K562 (cell line): ENCODE data around the gene SRRM5.

Experiments used
- ARID3B ChIP-seq: fragments of 250-450 bp; sonication (Bioruptor Pico); IDR thresholded peaks from 2 replicates; pipeline ENCODE4 v1.4.0; 2020; ENCODE audit warnings: borderline replicate concordance
- GABPB1 ChIP-seq: sonication (generic); formaldehyde crosslinking; IDR thresholded peaks from 2 replicates; pipeline ENCODE4 v1.8.0; 2022; ENCODE audit warnings: mild to moderate bottlenecking, missing genetic modification reagents
- GTF2F1 ChIP-seq: IDR thresholded peaks from 2 replicates; pipeline ENCODE4 v1.6.1; 2011; ENCODE audit warnings: low read depth, low read length, improper control_type of control experiment
- HNRNPH1 ChIP-seq: fragments of 200-400 bp; formaldehyde crosslinking; optimal IDR thresholded peaks from 2 replicates; pipeline ENCODE3; 2017; ENCODE audit warnings: low read depth, mild to moderate bottlenecking, low read length, moderate library complexity
- KAT8 ChIP-seq: fragments of 450-650 bp; IDR thresholded peaks from 2 replicates; pipeline ENCODE4 v1.6.1; 2016; ENCODE audit warnings: low read depth, mild to moderate bottlenecking
- POLR2AphosphoS5 ChIP-seq: IDR thresholded peaks from 2 replicates; pipeline ENCODE4 v1.6.1; 2011; ENCODE audit warnings: mild to moderate bottlenecking, low read depth, low read length, moderate library complexity; ENCODE audit not compliant: control insufficient read depth, insufficient read depth
- SLC30A9 ChIP-seq: fragments of 250-450 bp; sonication (Bioruptor Pico); IDR thresholded peaks from 2 replicates; pipeline ENCODE4 v1.8.0; 2022; ENCODE audit warnings: mild to moderate bottlenecking, moderate library complexity
- SNAPC5 ChIP-seq: fragments of 250-450 bp; sonication (Bioruptor Pico); IDR thresholded peaks from 2 replicates; pipeline ENCODE4 v1.8.0; 2021; ENCODE audit warnings: moderate library complexity, mild to moderate bottlenecking, inconsistent platforms
- TAF15 ChIP-seq: fragments of 200-400 bp; formaldehyde crosslinking; IDR thresholded peaks from 2 replicates; pipeline ENCODE4 v1.6.1; 2017; ENCODE audit warnings: mild to moderate bottlenecking, low read depth, low read length, moderate library complexity
- ZNF232 ChIP-seq: sonication (generic); formaldehyde crosslinking; IDR thresholded peaks from 2 replicates; pipeline ENCODE4 v1.8.0; 2022; ENCODE audit warnings: mild to moderate bottlenecking, missing genetic modification reagents
- TF ChIP-seq, protein P1 (sequence below), 3 experiments: IDR thresholded peaks in 2 of 3; conservative IDR thresholded peaks in 1 of 3; 2 replicates each; pipeline ENCODE4 v1.5.1; 2011 to 2012; ENCODE audit warnings: low read length in 3 of 3, mild to moderate bottlenecking in 3 of 3, control low read depth in 2 of 3, improper control_type of control experiment in 1 of 3, inconsistent platforms in 1 of 3, low read depth in 1 of 3, mixed read lengths in 1 of 3, moderate library complexity in 1 of 3; ENCODE audit not compliant: insufficient read depth in 2 of 3
- TF ChIP-seq, protein P2 (sequence below), 2 experiments: fragments of 450-650 bp in 1 of 2; sonication (generic) in 1 of 2; formaldehyde crosslinking; conservative IDR thresholded peaks; 2 replicates each; pipeline versions ENCODE4 v1.4.0 to v1.8.1; 2020 to 2022; ENCODE audit warnings: mild to moderate bottlenecking in 1 of 2, missing genetic modification reagents in 1 of 2

DNA sequence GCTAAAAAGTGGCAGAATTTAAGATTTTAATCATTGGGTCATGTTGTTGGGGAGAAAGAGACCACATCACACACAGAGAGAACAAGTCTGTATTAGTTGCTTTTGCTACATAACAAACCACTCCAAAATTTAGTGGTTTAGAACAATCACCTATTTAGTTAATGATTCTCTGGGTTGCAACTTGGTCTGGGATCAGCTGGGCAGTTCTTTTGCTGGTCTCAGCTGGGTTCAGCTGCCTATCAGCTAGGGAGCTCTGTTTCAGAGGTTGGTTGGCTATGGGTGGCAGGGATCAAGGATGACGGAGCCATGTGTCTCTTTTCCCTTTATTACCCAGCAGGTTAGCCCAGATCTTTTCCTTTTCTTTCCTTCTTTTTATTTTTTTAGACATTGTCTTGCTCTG lies 27.4 kb upstream of the SRRM5 start:
- no peak for TF ChIP-seq TAF15
- no peak for TF ChIP-seq SLC30A9 (CRISPR knock-in tag)
- TF ChIP-seq, protein P1, sequence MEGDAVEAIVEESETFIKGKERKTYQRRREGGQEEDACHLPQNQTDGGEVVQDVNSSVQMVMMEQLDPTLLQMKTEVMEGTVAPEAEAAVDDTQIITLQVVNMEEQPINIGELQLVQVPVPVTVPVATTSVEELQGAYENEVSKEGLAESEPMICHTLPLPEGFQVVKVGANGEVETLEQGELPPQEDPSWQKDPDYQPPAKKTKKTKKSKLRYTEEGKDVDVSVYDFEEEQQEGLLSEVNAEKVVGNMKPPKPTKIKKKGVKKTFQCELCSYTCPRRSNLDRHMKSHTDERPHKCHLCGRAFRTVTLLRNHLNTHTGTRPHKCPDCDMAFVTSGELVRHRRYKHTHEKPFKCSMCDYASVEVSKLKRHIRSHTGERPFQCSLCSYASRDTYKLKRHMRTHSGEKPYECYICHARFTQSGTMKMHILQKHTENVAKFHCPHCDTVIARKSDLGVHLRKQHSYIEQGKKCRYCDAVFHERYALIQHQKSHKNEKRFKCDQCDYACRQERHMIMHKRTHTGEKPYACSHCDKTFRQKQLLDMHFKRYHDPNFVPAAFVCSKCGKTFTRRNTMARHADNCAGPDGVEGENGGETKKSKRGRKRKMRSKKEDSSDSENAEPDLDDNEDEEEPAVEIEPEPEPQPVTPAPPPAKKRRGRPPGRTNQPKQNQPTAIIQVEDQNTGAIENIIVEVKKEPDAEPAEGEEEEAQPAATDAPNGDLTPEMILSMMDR (IDR thresholded peaks at IDR 0.05 in 2 of 3, conservative IDR thresholded peaks at IDR 0.05 in 1 of 3; ENCODE audit: insufficient read depth in 2 of 3, low read depth in 1 of 3, low read length in 3 of 3) = no peak
- TF ChIP-seq GABPB1 (CRISPR knock-in tag) = no peak
- TF ChIP-seq, protein P2, sequence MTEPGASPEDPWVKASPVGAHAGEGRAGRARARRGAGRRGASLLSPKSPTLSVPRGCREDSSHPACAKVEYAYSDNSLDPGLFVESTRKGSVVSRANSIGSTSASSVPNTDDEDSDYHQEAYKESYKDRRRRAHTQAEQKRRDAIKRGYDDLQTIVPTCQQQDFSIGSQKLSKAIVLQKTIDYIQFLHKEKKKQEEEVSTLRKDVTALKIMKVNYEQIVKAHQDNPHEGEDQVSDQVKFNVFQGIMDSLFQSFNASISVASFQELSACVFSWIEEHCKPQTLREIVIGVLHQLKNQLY (CRISPR knock-in tag; conservative IDR thresholded peaks at IDR 0.05) = no peak
- TF ChIP-seq ZNF232 (CRISPR knock-in tag) = no peak
- no peak for TF ChIP-seq SNAPC5 (CRISPR knock-in tag)
- no peak for TF ChIP-seq ARID3B
- TF ChIP-seq KAT8 = no peak
- no peak for TF ChIP-seq POLR2AphosphoS5
- no peak for TF ChIP-seq HNRNPH1
- no peak for TF ChIP-seq GTF2F1
